Stimulated activated CD4-positive, alpha-beta T cell treated with anti-CD3 and anti-CD28 coated beads, Interleukin-2, amount 100 ng/mL, for 24 hours (primary cell): ENCODE results near the gene ASCC1.
"Not testable (repeated sequence)": the region's sequence is repeated elsewhere in the genome, so short reads cannot be mapped to it uniquely, and the experiment has no call there.

Experiments
- DNase-seq, 2 donors: peaks; one replicate each; pipeline ENCODE4 v3.0.0-alpha.2; 2020

The ASCC1 gene

GRCh38 chr10:72123616-72124015 is 92.5 kb downstream of the ASCC1 start:
- no peak for DNase-seq

- DNase-seq: peak in 1 of 2 donors; percentile 18
Observed at GRCh38 chr10:72122221-72122620, 93.9 kb downstream of the ASCC1 start.

- DNase-seq: no peak
Observed at GRCh38 chr10:72121389-72121788, 94.7 kb downstream of the ASCC1 start.

- no peak for DNase-seq
Observed at GRCh38 chr10:72116372-72116771, 99.7 kb downstream of the ASCC1 start.

GRCh38 chr10:72114706-72115450 is 101.2 kb downstream of the ASCC1 start:
- DNase-seq: no peak

- no peak for DNase-seq
Observed at GRCh38 chr10:72110673-72111401, 105.2 kb downstream of the ASCC1 start.

- DNase-seq: no peak
Observed at GRCh38 chr10:72109636-72110157, 106.4 kb downstream of the ASCC1 start.

- DNase-seq: no peak
Observed at GRCh38 chr10:72108830-72109635, 107.0 kb downstream of the ASCC1 start.

GRCh38 chr10:72108004-72108370 is 108.1 kb downstream of the ASCC1 start:
- not testable (repeated sequence) for DNase-seq

- DNase-seq: no peak
Observed at GRCh38 chr10:72107325-72108003, 108.6 kb downstream of the ASCC1 start.

- DNase-seq: no peak
Observed at GRCh38 chr10:72106896-72107295, 109.2 kb downstream of the ASCC1 start.

- no peak for DNase-seq
Observed at GRCh38 chr10:72106154-72106849, 109.8 kb downstream of the ASCC1 start.

GRCh38 chr10:72105710-72106109 is 110.4 kb downstream of the ASCC1 start:
- no peak for DNase-seq

GRCh38 chr10:72105098-72105475 is 111.0 kb downstream of the ASCC1 start:
- no peak for DNase-seq

GRCh38 chr10:72104472-72105097 is 111.5 kb downstream of the ASCC1 start:
- no peak for DNase-seq

GRCh38 chr10:72099600-72099921 is 116.5 kb downstream of the ASCC1 start:
- no peak for DNase-seq

- DNase-seq: no peak
Observed at GRCh38 chr10:72098836-72099599, 117.1 kb downstream of the ASCC1 start.

GRCh38 chr10:72098301-72098835 is 117.7 kb downstream of the ASCC1 start:
- no peak for DNase-seq

GRCh38 chr10:72097448-72098300 is 118.4 kb downstream of the ASCC1 start:
- no peak for DNase-seq
